SK-N-SH (cell line): ENCODE measurements around the gene STIM2.

Source experiments
- CTCF ChIP-seq: fragments of 200-600 bp; sonication (generic); IDR thresholded peaks from 2 replicates; pipeline ENCODE4 v1.6.1; 2017; ENCODE audit warnings: antibody characterized with exemption, mild to moderate bottlenecking, moderate library complexity
- EP300 ChIP-seq, 2 experiments: IDR thresholded peaks; 2 replicates each; pipeline versions ENCODE4 v1.4.0 to v1.6.1; 2012; ENCODE audit warnings: borderline replicate concordance in 1 of 2, low read depth in 1 of 2, low read length in 1 of 2
- JUND ChIP-seq: IDR thresholded peaks from 2 replicates; pipeline ENCODE4 v1.4.0; 2012
- MAX ChIP-seq: IDR thresholded peaks from 2 replicates; pipeline ENCODE4 v1.4.0; 2012; ENCODE audit warnings: low read depth
- NRF1 ChIP-seq: IDR thresholded peaks from 2 replicates; pipeline ENCODE4 v1.6.1; 2012; ENCODE audit warnings: low read depth, mild to moderate bottlenecking, low read length
- POLR2AphosphoS5 ChIP-seq: IDR thresholded peaks from 2 replicates; pipeline ENCODE4 v1.6.1; 2012; ENCODE audit warnings: low read depth, low read length
- RAD21 ChIP-seq: IDR thresholded peaks from 2 replicates; pipeline ENCODE4 v1.6.1; 2012; ENCODE audit warnings: mild to moderate bottlenecking, low read length
- RFX5 ChIP-seq: IDR thresholded peaks from 2 replicates; pipeline ENCODE4 v1.6.1; 2012; ENCODE audit warnings: mild to moderate bottlenecking, improper control_type of control experiment, low read length
- TAF1 ChIP-seq: IDR thresholded peaks from 2 replicates; pipeline ENCODE4 v1.6.1; 2012; ENCODE audit warnings: low read depth, mild to moderate bottlenecking, low read length, moderate library complexity, borderline replicate concordance
- TCF12 ChIP-seq: IDR thresholded peaks from 2 replicates; pipeline ENCODE4 v1.4.0; 2012
- TEAD4 ChIP-seq: IDR thresholded peaks from 2 replicates; pipeline ENCODE4 v1.4.0; 2012; ENCODE audit warnings: mild to moderate bottlenecking, borderline replicate concordance; ENCODE audit not compliant: insufficient read depth
- TF ChIP-seq, protein P1 (sequence below): IDR thresholded peaks from 2 replicates; pipeline ENCODE4; 2012

DNA sequence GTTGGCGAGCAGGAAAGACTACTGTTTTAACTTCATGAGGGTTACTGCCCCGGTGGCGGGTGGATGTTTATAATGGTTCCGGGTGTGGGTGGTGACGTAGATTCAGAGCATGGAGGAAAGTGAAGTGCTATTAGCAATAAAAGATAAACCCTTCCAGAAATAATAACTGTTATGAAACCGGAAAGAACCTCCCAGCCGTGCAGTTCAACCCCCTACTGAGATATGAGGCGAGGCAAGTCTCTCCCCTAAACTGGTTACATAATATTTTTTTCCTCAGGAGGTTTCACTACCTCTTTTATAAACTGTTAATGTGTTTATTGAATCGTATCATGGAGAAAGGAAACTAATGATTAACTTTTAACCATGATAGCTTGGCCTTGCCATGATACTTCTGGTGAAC is 33.9 kb upstream of the STIM2 start:
- no peak for TF ChIP-seq CTCF
- no peak for TF ChIP-seq MAX
- no peak for TF ChIP-seq JUND
- no peak for TF ChIP-seq TEAD4
- no peak for TF ChIP-seq POLR2AphosphoS5
- no peak for TF ChIP-seq TAF1
- no peak for TF ChIP-seq RFX5
- no peak for TF ChIP-seq NRF1
- no peak for TF ChIP-seq TCF12
- TF ChIP-seq EP300 (IDR thresholded peaks at IDR 0.05; ENCODE audit: borderline replicate concordance in 1 of 2, low read depth in 1 of 2, low read length in 1 of 2) = no peak
- TF ChIP-seq, protein P1, sequence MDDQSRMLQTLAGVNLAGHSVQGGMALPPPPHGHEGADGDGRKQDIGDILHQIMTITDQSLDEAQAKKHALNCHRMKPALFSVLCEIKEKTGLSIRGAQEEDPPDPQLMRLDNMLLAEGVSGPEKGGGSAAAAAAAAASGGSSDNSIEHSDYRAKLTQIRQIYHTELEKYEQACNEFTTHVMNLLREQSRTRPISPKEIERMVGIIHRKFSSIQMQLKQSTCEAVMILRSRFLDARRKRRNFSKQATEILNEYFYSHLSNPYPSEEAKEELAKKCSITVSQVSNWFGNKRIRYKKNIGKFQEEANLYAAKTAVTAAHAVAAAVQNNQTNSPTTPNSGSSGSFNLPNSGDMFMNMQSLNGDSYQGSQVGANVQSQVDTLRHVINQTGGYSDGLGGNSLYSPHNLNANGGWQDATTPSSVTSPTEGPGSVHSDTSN = no peak
- no peak for TF ChIP-seq RAD21
